Stimulated activated CD4-positive, alpha-beta T cell treated with anti-CD3 and anti-CD28 coated beads, Interleukin-15, amount 100 ng/mL, for 48 hours (primary cell): ENCODE data around the gene FGF14.

Source experiments
- DNase-seq, 2 donors: peaks; one replicate each; pipeline ENCODE4 v3.0.0-alpha.2; 2020; ENCODE audit warnings: low read depth in 2 of 2

The FGF14 gene

GRCh38 chr13:102250448-102250847, 151.4 kb downstream of the FGF14 start:
- DNase-seq, result no peak

- no peak for DNase-seq
Observed at GRCh38 chr13:102244607-102245227, 157.1 kb downstream of the FGF14 start.

- DNase-seq, result no peak
Observed at GRCh38 chr13:102240110-102240509, 161.7 kb downstream of the FGF14 start.

- no peak for DNase-seq
Observed at GRCh38 chr13:102237230-102237629, 164.6 kb downstream of the FGF14 start.

GRCh38 chr13:102236830-102237229, 165.0 kb downstream of the FGF14 start:
- DNase-seq, result no peak

- no peak for DNase-seq
Observed at GRCh38 chr13:102236341-102236740, 165.5 kb downstream of the FGF14 start.

- no peak for DNase-seq
Observed at GRCh38 chr13:102235689-102236088, 166.2 kb downstream of the FGF14 start.

- no peak for DNase-seq
Observed at GRCh38 chr13:102234618-102235017, 167.2 kb downstream of the FGF14 start.

- no peak for DNase-seq
Observed at GRCh38 chr13:102233566-102234208, 168.2 kb downstream of the FGF14 start.

GRCh38 chr13:102231479-102231878, 170.4 kb downstream of the FGF14 start:
- DNase-seq, result no peak

- no peak for DNase-seq
Observed at GRCh38 chr13:102227741-102228140, 174.1 kb downstream of the FGF14 start.

GRCh38 chr13:102226591-102226990, 175.3 kb downstream of the FGF14 start:
- DNase-seq, result no peak

- no peak for DNase-seq
Observed at GRCh38 chr13:102225892-102226291, 176.0 kb downstream of the FGF14 start.

- no peak for DNase-seq
Observed at GRCh38 chr13:102220681-102221228, 181.1 kb downstream of the FGF14 start.

GRCh38 chr13:102214956-102215355, 186.9 kb downstream of the FGF14 start:
- DNase-seq, result no peak

- DNase-seq, result no peak
Observed at GRCh38 chr13:102212729-102213128, 189.1 kb downstream of the FGF14 start.

GRCh38 chr13:102208347-102208746, 193.5 kb downstream of the FGF14 start:
- no peak for DNase-seq

GRCh38 chr13:102207680-102208342, 194.0 kb downstream of the FGF14 start:
- DNase-seq, result no peak

- DNase-seq, result no peak
Observed at GRCh38 chr13:102203718-102204117, 198.1 kb downstream of the FGF14 start.

- no peak for DNase-seq
Observed at GRCh38 chr13:102198418-102199311, 203.2 kb downstream of the FGF14 start.

- no peak for DNase-seq
Observed at GRCh38 chr13:102197193-102197592, 204.7 kb downstream of the FGF14 start.
